ENCODE results near the gene MARK4. TPM values are rescaled to one million over a fixed set of nuclear protein-coding genes. Genes with fewer than 3 reads are reported as not detected.

Gene MARK4
- total and polyA plus RNA-seq, 8 donors: 8.8 to 120 (median 18.4) TPM

DNA sequence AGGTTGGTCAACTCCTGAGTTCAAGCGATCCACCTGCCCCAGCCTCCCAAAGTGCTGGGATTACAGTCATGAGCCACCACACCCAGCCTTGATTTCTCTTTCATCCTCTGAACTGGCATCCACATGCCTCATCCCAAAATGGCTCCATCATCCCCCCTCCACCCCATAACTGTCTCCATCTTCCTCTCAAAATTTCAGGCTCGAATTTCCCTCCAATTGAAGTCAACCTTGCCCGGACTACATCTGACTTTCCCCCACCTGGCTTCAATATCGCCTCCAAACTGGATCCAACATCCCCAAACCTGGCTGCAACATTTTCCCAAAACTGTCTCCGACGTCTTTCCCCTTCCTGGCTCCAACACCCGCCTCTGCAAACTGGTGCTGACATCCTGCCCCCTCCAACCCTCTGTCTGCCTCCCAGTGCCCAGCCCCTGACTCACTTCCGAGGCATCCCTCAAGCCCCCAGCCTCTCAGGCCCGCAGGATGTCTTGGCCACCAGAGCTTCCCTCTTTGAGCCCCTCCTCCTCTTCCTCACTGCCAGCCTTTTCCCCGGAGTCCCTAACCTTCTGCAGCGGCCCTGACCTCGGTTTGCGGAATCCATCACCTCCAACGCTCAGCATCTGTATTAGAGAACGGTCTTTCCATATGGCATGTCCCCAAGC lies 6.8 kb upstream of the MARK4 start:
- no peak for DNase-seq
- Histone ChIP-seq H3K27me3 (no peaks in the 10 kb centered on the region), H3K9me3 (no peaks in the 10 kb centered on the region), H3K4me3 (peak overlapping the region in 1 of 4 donors; percentile 9), H3K36me3 (no peaks in the 10 kb centered on the region), H3K27ac (peak overlapping the region in 2 of 5 donors; percentile 26 to 62), H3K4me1 (peaks cover 0 to 23% (median 14%) of the 10 kb centered on the region in 4 donors)
- WGBS, 5 donors: 59 to 77% (median 73%) methylated on average over 15 of the region's 15 CpGs
- intact Hi-C loops (cut with DNase I; ENCODE audit: low total_unique reads): no loop called here
- TF ChIP-seq POLR2A (IDR thresholded peaks at IDR 0.05) (no peak), EP300 (IDR thresholded peaks at IDR 0.05) (no peak), POLR2AphosphoS5 (IDR thresholded peaks at IDR 0.05) (no peak), CTCF (IDR thresholded peaks at IDR 0.05) (no peak)

- H3K36me3 ChIP-seq: no peaks in the 10 kb centered on the region
- H3K27ac ChIP-seq: peak within 1 kb of the TSS in 2 of 5 donors; percentile 50 to 62
- WGBS, 5 donors: 51 to 76% (median 65%) methylated on average over 10 to 17 of the region's 17 CpGs
- H3K4me1 ChIP-seq: peaks cover 3 to 27% (median 17%) of the 10 kb centered on the region in 4 donors
- peak in 1 of 2 donors; percentile 56 for DNase-seq
- H3K9me3 ChIP-seq: no peaks in the 10 kb centered on the region
- intact Hi-C loops (cut with DNase I; ENCODE audit: low total_unique reads): no loop called here
- TF ChIP-seq POLR2AphosphoS5 (IDR thresholded peaks at IDR 0.05) (no peak), CTCF (IDR thresholded peaks at IDR 0.05) (no peak), EP300 (IDR thresholded peaks at IDR 0.05) (no peak)
- no peaks in the 10 kb centered on the region for H3K27me3 ChIP-seq
- H3K4me3 ChIP-seq: peak within 1 kb of the TSS in 2 of 4 donors; percentile 9 to 15
Measured at GRCh38 chr19:45245334-45245787, 5.7 kb upstream of the MARK4 start, which contains the start of gene EXOC3L2. TSS of gene EXOC3L2 (minus strand) at chr19:45245407. CDS start at chr19:45239045, 6,362 bp downstream.

DNA sequence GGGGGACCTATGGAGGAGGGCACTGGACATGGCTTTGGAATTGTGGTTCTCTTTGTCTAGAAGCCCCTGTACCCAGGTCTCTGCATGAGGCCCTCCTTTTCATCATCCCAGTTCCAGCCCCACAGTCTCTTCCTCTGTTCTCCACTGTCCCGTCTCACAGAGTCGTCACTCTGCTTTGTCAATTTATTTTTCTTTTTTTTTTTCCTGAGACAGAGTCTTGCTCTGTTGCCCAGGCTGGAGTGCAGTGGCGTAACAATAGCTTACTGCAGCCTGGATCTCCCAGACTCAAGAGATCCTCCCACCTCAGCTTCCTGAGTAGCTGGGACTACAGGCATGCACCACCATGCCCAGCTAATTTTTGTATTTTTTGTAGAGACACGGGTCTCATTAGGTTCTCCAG lies 5.2 kb upstream of the MARK4 start:
- 55 to 68% (median 61%) methylated on average over 4 of the region's 4 CpGs for WGBS, 5 donors
- TF ChIP-seq EP300 (IDR thresholded peaks at IDR 0.05) (no peak), CTCF (IDR thresholded peaks at IDR 0.05) (no peak), POLR2AphosphoS5 (IDR thresholded peaks at IDR 0.05) (no peak), POLR2A (IDR thresholded peaks at IDR 0.05) (no peak)
- Histone ChIP-seq H3K4me3 (no peak overlapping the region), H3K36me3 (no peaks in the 10 kb centered on the region), H3K27me3 (no peaks in the 10 kb centered on the region), H3K4me1 (peaks cover 8 to 31% (median 21%) of the 10 kb centered on the region in 4 donors), H3K9me3 (no peaks in the 10 kb centered on the region), H3K27ac (peak overlapping the region in 2 of 5 donors; percentile 50 to 62)
- no peak for DNase-seq
- intact Hi-C loops (cut with DNase I; ENCODE audit: low total_unique reads): no loop called here

- Histone ChIP-seq H3K27me3 (no peaks in the 10 kb centered on the region), H3K27ac (no peak overlapping the region), H3K4me3 (no peak overlapping the region), H3K36me3 (no peaks in the 10 kb centered on the region), H3K4me1 (peaks cover 12 to 28% (median 25%) of the 10 kb centered on the region in 4 donors), H3K9me3 (no peaks in the 10 kb centered on the region)
- 89 to 94% (median 93%) methylated on average over 8 of the region's 8 CpGs for WGBS, 5 donors
- TF ChIP-seq POLR2AphosphoS5 (IDR thresholded peaks at IDR 0.05) (no peak), CTCF (IDR thresholded peaks at IDR 0.05) (no peak), POLR2A (IDR thresholded peaks at IDR 0.05) (no peak), EP300 (IDR thresholded peaks at IDR 0.05) (no peak)
- DNase-seq: no peak
- intact Hi-C loops (cut with DNase I; ENCODE audit: low total_unique reads): no loop called here
Measured at GRCh38 chr19:45247136-45247535, 3.9 kb upstream of the MARK4 start.
